ENCODE results near the gene GPR158. TPM values are rescaled to one million over a fixed set of nuclear protein-coding genes. Genes with fewer than 3 reads are reported as not detected.

The GPR158 gene
- polyA plus RNA-seq, 5 donors, result 0.58 to 1.1 (median 0.85) TPM

- DNase-seq, result no peak
Observed at GRCh38 chr10:25191162-25191895, 16.5 kb downstream of the GPR158 start.

GRCh38 chr10:25198151-25198550 lies 23.4 kb downstream of the GPR158 start:
- no peak for DNase-seq

- no peak for DNase-seq
Observed at GRCh38 chr10:25206693-25207414, 32.1 kb downstream of the GPR158 start.

GRCh38 chr10:25209618-25210017 lies 34.8 kb downstream of the GPR158 start:
- DNase-seq, result no peak

- no peak for DNase-seq
Observed at GRCh38 chr10:25210265-25210664, 35.5 kb downstream of the GPR158 start.

GRCh38 chr10:25220156-25220555 lies 45.4 kb downstream of the GPR158 start:
- DNase-seq, result no peak

GRCh38 chr10:25222085-25222660 lies 47.4 kb downstream of the GPR158 start:
- DNase-seq, result no peak

GRCh38 chr10:25226775-25227682 lies 52.2 kb downstream of the GPR158 start:
- peak; percentile 13 to 14 for DNase-seq

- DNase-seq, result no peak
Observed at GRCh38 chr10:25231751-25232150, 57.0 kb downstream of the GPR158 start.

GRCh38 chr10:25232204-25232603 lies 57.4 kb downstream of the GPR158 start:
- no peak for DNase-seq

- no peak for DNase-seq
Observed at GRCh38 chr10:25245165-25245564, 70.4 kb downstream of the GPR158 start.

GRCh38 chr10:25257646-25258045 lies 82.8 kb downstream of the GPR158 start:
- DNase-seq, result no peak

- DNase-seq, result no peak
Observed at GRCh38 chr10:25261110-25261509, 86.3 kb downstream of the GPR158 start.

- no peak for DNase-seq
Observed at GRCh38 chr10:25261558-25261957, 86.8 kb downstream of the GPR158 start.

GRCh38 chr10:25263931-25264330 lies 89.1 kb downstream of the GPR158 start:
- DNase-seq, result no peak

- DNase-seq, result no peak
Observed at GRCh38 chr10:25278180-25278579, 103.4 kb downstream of the GPR158 start.

- no peak for DNase-seq
Observed at GRCh38 chr10:25280076-25280475, 105.3 kb downstream of the GPR158 start.

- DNase-seq, result no peak
Observed at GRCh38 chr10:25280573-25280972, 105.8 kb downstream of the GPR158 start.

GRCh38 chr10:25285809-25286208 lies 111.0 kb downstream of the GPR158 start:
- no peak for DNase-seq

GRCh38 chr10:25288181-25288580 lies 113.4 kb downstream of the GPR158 start:
- no peak for DNase-seq

- no peak for DNase-seq
Observed at GRCh38 chr10:25294032-25294926, 119.5 kb downstream of the GPR158 start.

All from right lung (tissue), 5 donors.